Tibial artery (tissue), 4 donors: ENCODE results near the gene RIN1.
"Not testable (repeated sequence)": the region's sequence is repeated elsewhere in the genome, so short reads cannot be mapped to it uniquely, and the experiment has no call there.

Experiments used
- DNase-seq, 2 donors: peaks; one replicate each; pipeline ENCODE4 v3.0.0-alpha.2; 2019
- H3K27ac ChIP-seq, 2 donors: fragments of 200-600 bp; sonication (generic) in 1 of 2; 1 replicate in 1 of 2; 2 replicates in 1 of 2; pipeline ENCODE4 v1.5.1; 2018 to 2019; ENCODE audit warnings: mild to moderate bottlenecking in 1 of 2
- H3K27me3 ChIP-seq, 2 donors: fragments of 200-600 bp; sonication (generic) in 1 of 2; one replicate each; pipeline versions ENCODE4 v1.5.1 to v1.6.0; 2016 to 2019
- H3K36me3 ChIP-seq, 3 donors: fragments of 200-600 bp; sonication (generic) in 2 of 3; one replicate each; pipeline ENCODE4 v1.5.1; 2016 to 2019; ENCODE audit warnings: mild to moderate bottlenecking in 2 of 3
- H3K4me1 ChIP-seq, 4 donors: fragments of 200-600 bp; sonication (generic) in 2 of 4; 1 replicate in 3 of 4; 2 replicates in 1 of 4; pipeline ENCODE4 v1.5.1; 2016 to 2019
- H3K4me3 ChIP-seq, 2 donors: fragments of 200-600 bp; sonication (generic) in 1 of 2; 1 replicate in 1 of 2; 2 replicates in 1 of 2; pipeline ENCODE4 v1.5.1; 2018 to 2019; ENCODE audit warnings: mild to moderate bottlenecking in 2 of 2
- H3K9me3 ChIP-seq, 3 donors: fragments of 200-600 bp; sonication (generic) in 1 of 3; one replicate each; pipeline ENCODE4 v1.5.1; 2016 to 2019
- intact Hi-C: fragments of 100-400 bp; cut with DNase I; formaldehyde crosslinking; loops from one replicate; pipeline ENCODE4 v1.15.0; 2023; ENCODE audit warnings: low total_unique reads
- TF ChIP-seq, protein P1 (sequence below), 2 experiments: fragments of 200-600 bp in 1 of 2; fragments of 450-650 bp in 1 of 2; IDR thresholded peaks; one replicate each; pipeline ENCODE4 v1.5.1; 2017 to 2019; ENCODE audit warnings: antibody characterized with exemption in 2 of 2, mild to moderate bottlenecking in 1 of 2, moderate library complexity in 1 of 2

The RIN1 gene

DNA sequence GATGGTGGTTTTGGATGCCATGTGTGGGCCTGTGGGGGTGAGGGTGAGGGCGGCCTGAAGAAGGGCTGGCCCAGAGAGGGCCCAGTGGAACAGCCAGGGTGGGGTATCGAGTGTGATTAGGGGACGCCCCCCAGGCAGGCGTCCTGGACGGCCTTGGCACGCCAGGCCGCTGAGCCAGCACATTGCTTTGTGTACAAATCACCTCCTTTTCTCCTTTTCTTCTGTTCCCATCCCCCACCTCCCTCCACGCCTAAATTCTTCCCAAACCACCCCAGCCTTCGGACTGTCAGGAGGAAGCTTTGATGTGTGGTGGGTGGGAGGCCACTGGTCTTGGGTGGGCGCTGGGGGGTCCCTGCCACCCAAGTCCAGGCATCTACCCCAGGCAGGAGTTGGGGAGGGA is 11.6 kb downstream of the RIN1 start:
- intact Hi-C loops, result no loop called here

DNA sequence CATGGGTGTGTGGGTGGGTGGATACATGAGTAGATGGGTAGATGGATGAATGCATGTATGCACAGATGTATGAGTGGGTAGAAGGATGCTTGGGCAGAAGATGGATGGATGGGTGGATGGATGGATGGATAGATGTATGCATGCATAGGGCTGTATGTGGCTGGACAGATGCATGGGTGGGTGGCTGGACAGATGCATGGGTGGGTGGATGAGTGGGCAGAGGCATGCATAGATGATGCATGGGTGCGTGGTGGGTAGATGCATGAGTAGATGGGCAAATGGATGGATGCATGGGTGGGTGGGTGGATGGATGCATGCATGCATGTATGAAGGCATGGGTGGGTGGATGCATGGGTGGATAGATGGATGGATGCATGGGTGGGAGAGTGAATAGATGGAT is 12.6 kb downstream of the RIN1 start:
- peaks cover 0 to 24% (median 17%) of the 10 kb centered on the region in 4 donors for H3K4me1 ChIP-seq
- no peaks in the 10 kb centered on the region for H3K9me3 ChIP-seq
- TF ChIP-seq, protein P1, sequence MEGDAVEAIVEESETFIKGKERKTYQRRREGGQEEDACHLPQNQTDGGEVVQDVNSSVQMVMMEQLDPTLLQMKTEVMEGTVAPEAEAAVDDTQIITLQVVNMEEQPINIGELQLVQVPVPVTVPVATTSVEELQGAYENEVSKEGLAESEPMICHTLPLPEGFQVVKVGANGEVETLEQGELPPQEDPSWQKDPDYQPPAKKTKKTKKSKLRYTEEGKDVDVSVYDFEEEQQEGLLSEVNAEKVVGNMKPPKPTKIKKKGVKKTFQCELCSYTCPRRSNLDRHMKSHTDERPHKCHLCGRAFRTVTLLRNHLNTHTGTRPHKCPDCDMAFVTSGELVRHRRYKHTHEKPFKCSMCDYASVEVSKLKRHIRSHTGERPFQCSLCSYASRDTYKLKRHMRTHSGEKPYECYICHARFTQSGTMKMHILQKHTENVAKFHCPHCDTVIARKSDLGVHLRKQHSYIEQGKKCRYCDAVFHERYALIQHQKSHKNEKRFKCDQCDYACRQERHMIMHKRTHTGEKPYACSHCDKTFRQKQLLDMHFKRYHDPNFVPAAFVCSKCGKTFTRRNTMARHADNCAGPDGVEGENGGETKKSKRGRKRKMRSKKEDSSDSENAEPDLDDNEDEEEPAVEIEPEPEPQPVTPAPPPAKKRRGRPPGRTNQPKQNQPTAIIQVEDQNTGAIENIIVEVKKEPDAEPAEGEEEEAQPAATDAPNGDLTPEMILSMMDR (IDR thresholded peaks at IDR 0.05), result no peak
- H3K27ac ChIP-seq, result no peak overlapping the region
- intact Hi-C loops, result no loop called here
- H3K4me3 ChIP-seq, result no peak overlapping the region
- peaks cover 0 to 4% of the 10 kb centered on the region in 2 donors for H3K27me3 ChIP-seq
- no peaks in the 10 kb centered on the region for H3K36me3 ChIP-seq
- no peak for DNase-seq

More for the DNA sequence above, 11.6 kb downstream of the RIN1 start:
- H3K36me3 ChIP-seq, result no peaks in the 10 kb centered on the region
- peaks cover 0 to 4% of the 10 kb centered on the region in 2 donors for H3K27me3 ChIP-seq
- H3K9me3 ChIP-seq, result no peaks in the 10 kb centered on the region
- TF ChIP-seq, protein P1 (IDR thresholded peaks at IDR 0.05), result no peak
- H3K4me1 ChIP-seq, result peaks cover 0 to 27% (median 17%) of the 10 kb centered on the region in 4 donors
- DNase-seq, result no peak
- H3K4me3 ChIP-seq, result no peak overlapping the region
- H3K27ac ChIP-seq, result no peak overlapping the region

DNA sequence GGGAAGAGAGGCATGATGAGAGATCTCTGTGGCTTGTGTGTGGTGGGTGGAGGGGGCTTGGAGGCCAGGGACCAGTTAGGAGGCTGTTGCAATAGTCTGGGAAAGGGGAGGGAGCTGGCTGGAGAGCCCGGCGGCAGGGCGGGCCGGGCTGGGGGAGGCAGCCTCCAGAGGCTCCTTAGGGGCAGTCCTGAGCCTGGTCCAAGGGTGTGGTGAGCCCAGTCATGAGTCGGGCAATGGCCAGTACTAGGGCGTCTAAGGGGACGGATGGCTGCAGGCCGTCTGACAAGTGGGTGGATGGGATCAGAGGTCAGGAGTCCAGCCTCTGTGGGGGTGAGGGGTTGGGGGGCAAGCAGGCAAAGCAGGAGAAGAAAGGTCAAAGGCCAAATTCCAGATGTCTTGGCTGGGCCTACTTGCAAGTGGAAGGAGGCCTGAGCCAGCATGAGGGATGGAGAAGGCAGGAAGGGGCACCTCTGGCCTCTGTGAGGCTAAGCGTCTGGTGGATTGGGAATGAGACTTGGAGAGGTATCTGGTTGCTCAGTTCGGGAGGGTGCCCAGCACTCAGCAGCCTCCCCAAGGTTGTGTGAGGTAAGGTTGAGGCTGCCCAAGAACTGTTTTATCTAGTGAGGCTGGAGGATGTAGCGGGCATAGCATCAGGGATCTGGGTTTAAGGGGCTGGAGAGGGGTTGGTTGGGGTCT is 13.4 kb downstream of the RIN1 start:
- intact Hi-C loops, result no loop called here
- peaks cover 0 to 24% (median 13%) of the 10 kb centered on the region in 4 donors for H3K4me1 ChIP-seq
- peak; percentile 77 to 81 for DNase-seq
- H3K9me3 ChIP-seq, result no peaks in the 10 kb centered on the region
- no peaks in the 10 kb centered on the region for H3K36me3 ChIP-seq
- H3K4me3 ChIP-seq, result no peak overlapping the region
- TF ChIP-seq, protein P1 (IDR thresholded peaks at IDR 0.05), result no peak
- no peak overlapping the region for H3K27ac ChIP-seq
- peaks cover 0 to 7% of the 10 kb centered on the region in 2 donors for H3K27me3 ChIP-seq

DNA sequence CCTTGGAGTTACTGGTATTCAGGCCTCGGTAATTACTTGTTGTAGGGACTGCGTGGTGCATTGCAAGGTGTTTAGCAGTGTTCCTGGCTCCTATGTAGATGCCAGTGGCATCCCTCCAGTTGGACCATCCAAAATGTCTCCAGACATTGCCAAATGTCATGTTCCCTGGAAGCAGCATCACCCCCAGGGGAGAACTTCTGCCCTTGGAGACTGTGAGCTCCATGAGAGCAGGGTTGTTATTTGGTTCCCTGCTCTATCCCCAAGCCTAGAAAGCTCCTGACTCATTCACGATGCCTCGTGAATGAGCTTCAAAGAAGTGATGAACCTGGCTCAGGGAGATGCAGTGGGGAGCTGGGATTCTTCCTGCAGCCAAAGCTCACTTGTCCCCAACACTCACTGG is 14.6 kb downstream of the RIN1 start:
- no peak overlapping the region for H3K27ac ChIP-seq
- TF ChIP-seq, protein P1 (IDR thresholded peaks at IDR 0.05), result no peak
- H3K4me1 ChIP-seq, result peaks cover 0 to 30% (median 21%) of the 10 kb centered on the region in 4 donors
- H3K9me3 ChIP-seq, result no peaks in the 10 kb centered on the region
- intact Hi-C loops, result no loop called here
- peaks cover 0 to 19% of the 10 kb centered on the region in 2 donors for H3K27me3 ChIP-seq
- no peaks in the 10 kb centered on the region for H3K36me3 ChIP-seq
- no peak overlapping the region for H3K4me3 ChIP-seq
- no peak for DNase-seq

DNA sequence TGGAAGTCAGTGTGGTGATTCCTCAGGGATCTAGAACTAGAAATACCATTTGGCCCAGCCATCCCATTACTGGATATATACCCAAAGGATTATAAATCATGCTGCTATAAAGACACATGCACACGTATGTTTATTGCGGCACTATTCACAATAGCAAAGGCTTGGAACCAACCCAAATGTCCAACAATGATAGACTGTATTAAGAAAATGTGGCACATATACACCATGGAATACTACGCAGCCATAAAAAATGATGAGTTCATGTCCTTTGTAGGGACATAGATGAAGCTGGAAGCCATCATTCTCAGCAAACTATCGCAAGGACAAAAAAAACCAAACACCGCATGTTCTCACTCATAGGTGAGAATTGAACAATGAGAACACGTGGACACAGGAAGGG is 15.5 kb downstream of the RIN1 start:
- H3K27ac ChIP-seq, H3K4me3 ChIP-seq, H3K36me3 ChIP-seq, intact Hi-C loops, H3K9me3 ChIP-seq, DNase-seq: not testable (repeated sequence)
- Histone ChIP-seq H3K27me3 (peaks cover 0 to 27% of the 10 kb centered on the region in 2 donors), H3K4me1 (peaks cover 0 to 32% (median 24%) of the 10 kb centered on the region in 4 donors)

DNA sequence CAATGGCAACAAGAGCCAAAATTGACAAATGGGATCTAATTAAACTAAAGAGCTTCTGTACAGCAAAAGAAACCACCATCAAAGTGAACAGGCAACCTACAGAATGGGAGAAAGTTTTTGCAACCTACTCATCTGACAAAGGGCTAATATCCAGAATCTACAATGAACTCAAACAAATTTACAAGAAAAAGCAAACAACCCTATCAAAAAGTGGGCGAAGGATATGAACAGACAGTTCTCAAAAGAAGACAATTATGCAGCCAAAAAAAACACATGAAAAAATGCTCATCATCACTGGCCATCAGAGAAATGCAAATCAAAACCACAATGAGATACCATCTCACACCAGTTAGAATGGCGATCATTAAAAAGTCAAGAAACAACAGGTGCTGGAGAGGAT is 15.9 kb downstream of the RIN1 start:
- H3K9me3 ChIP-seq, H3K4me3 ChIP-seq, H3K27ac ChIP-seq, H3K36me3 ChIP-seq, DNase-seq, intact Hi-C loops: not testable (repeated sequence)
- Histone ChIP-seq H3K4me1 (peaks cover 0 to 35% (median 24%) of the 10 kb centered on the region in 4 donors), H3K27me3 (peaks cover 0 to 32% of the 10 kb centered on the region in 2 donors)
